Daoy (cell line): ENCODE results near the gene DOCK10. TPM values are rescaled to one million over a fixed set of nuclear protein-coding genes. Genes with fewer than 3 reads are reported as not detected.
"Not testable (repeated sequence)": the region's sequence is repeated elsewhere in the genome, so short reads cannot be mapped to it uniquely, and the experiment has no call there.

ENCODE experiments used
- DNase-seq: peaks from one replicate; pipeline ENCODE4 v3.0.0-alpha.2; 2015; ENCODE audit warnings: low read depth
- total RNA-seq: library from RNA; depleted of rRNA; stranded (reverse); fragments of >200 nt; shearing (Covaris generic); gene quantifications from 2 replicates; pipeline ENCODE4 v1.2.3, GENCODE V29; 2014; rRNA removed

Gene DOCK10
- total RNA-seq, result 29.9 and 37.2 TPM in 2 replicates

DNA sequence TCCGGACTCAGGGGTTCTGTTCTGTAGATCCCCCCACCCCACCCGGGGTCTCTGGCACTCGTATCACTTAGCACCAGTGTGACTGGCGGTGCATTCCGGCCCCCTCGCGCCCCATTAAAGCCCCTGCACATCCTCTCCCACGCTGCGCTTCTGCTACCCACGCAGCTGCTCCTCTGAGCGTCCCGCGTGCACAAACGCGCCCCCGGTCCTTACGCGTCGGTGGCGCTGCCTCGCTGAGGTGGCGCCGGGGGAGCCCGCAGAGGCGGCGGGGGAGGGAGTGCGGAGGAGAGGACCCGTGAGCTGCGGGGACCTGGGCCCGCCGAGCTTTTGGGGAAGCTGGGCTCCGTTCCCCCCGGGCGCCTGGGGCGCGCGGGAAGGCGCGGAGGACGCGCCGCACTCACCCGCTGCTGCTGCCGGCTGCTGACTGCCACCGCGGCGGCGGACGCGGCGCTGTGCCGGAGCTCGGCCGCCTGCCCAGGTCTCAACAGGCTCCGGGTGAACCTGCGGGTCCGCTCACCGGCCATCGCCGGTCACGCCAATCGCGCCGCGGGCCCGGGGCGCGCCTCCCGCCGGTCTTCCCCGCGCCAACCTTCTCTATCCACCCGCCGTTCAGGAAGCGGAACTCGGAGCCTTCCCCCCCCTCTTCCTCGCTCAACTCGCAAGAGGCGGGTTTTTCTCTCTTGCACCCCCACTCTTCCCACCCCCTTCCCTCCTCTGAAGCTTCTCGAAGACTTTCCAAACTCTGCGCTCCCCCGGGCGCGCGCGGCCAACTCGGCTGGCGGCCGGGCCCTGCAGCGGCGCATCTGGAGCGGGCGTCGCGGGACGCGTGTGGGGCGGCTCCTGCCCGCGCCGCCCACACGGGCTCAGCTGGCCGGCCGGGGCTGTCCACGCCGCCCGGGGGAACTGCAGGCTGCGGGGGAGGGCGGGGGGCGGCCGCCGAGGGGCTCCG lies at the start of gene DOCK10:
Gene DOCK10, minus strand, starts transcription at position 618 of the 949 bp plus-strand sequence. Its CDS starts 94 bp downstream, at position 524.
- DNase-seq, result peak; percentile 57

DNA sequence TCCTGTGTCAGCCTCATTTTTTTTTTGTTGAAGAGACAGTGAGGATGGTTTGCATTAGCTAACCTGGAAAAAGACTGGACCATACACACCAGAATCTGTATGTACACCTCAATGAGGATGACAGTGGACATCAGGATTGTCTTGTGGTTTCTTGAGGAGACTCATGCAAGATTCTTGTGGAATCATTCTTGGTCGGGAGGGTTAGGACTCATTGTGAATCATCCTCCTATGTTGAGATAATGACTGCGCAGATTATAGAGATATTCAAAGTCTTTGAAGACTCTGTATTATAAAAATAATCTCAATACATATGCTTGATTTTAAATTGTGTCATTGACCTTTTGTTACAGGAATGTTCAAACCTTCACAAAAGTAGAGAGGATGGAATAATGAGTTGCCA lies 49.1 kb upstream of the DOCK10 start:
- peak; percentile 72 for DNase-seq

DNA sequence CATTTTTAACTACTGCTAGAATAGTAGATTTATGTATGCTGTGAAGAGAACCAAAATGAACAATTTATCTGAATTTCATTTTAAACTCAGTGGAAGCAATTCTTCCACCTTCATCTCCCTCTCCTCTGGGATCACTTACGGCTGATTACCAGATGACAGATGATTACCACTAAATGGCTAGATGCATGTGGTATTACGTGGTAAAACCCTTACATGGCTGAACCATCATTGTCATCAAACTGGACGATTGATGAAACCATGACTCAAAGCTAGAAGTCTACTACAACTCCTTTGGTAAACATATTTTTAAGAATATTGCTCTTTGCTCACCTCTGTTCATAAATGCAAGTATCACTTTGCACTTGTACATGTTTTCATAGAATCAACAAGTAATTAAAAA lies 48.5 kb upstream of the DOCK10 start:
- DNase-seq, result peak; percentile 27

DNA sequence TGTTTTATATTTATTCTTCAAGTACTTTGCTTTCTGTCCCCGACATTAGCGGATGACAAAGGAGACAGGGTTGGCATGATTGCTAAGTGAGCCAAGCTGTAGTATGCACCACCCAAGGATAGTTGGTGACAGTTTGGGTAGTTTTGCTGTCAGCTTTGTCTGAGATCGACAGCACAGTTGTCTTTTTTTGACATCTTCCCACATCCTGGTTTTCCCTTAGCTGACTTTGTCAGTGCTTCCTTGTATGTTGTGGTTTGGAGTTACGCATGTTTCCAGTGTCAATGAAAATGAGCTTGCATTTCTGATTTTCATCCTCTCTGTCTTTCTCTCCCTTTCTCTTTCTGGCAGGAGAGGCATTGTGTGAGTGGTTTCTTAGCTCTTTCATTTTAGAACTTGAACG lies 44.6 kb upstream of the DOCK10 start:
- no peak for DNase-seq

DNA sequence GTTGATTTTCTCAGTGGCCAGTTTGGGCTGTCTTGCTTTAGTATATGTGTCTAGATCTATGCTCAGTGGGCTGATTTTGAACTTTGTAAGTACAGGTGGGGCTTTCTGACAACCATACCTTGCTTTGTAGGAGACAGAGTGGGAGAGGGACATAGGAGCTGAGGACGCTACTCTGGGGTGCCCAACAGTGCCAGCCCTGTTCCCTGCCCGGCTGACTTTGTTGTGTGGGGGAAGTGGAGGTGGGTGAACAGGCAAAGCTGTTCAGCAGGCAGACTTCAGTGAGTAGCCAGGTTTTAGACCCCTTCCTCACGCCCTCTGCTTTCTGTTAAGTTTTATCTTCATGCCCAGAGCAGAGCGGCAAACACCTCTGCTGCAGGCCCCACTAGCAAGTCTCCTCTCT lies 44.2 kb upstream of the DOCK10 start:
- no peak for DNase-seq

DNA sequence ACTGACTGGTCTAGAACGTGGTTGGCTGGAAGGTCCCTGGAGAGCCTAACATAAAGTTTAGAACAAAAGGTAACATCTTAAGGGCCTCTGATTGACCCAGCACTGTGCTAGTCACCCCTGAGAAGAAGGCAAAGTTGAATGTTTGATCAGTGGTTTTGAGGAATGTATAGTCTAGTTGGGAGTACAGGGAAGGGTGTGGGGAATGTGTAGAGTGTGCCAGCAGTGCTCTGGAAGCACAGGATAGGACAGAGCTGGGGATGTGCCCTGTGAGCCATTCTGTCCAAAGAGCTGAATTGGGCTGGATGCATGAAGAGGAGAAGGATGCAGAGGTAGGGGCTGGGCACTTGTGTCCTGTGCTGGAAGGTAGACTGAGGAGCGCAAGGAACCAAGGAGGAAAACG lies 41.0 kb upstream of the DOCK10 start:
- no peak for DNase-seq

DNA sequence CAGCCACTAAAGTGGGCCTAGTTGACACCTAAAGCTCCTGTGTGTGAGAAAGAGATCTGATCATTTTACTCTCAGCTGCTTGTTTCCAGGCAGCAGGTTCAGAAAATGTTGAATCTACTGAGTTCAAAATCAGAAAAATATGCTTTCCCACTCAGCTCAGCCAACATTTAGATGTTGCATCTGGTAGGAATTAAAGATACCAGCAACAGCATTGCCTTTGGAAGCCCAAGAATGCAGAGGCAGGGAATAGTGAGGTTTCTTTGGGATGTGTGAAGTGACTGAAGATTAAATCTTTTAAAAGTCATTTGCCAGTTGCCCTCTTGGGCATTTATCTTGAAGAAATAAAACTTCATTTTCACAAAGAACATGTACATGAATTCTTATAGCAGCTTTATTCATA lies 33.9 kb upstream of the DOCK10 start:
- DNase-seq, result no peak

DNA sequence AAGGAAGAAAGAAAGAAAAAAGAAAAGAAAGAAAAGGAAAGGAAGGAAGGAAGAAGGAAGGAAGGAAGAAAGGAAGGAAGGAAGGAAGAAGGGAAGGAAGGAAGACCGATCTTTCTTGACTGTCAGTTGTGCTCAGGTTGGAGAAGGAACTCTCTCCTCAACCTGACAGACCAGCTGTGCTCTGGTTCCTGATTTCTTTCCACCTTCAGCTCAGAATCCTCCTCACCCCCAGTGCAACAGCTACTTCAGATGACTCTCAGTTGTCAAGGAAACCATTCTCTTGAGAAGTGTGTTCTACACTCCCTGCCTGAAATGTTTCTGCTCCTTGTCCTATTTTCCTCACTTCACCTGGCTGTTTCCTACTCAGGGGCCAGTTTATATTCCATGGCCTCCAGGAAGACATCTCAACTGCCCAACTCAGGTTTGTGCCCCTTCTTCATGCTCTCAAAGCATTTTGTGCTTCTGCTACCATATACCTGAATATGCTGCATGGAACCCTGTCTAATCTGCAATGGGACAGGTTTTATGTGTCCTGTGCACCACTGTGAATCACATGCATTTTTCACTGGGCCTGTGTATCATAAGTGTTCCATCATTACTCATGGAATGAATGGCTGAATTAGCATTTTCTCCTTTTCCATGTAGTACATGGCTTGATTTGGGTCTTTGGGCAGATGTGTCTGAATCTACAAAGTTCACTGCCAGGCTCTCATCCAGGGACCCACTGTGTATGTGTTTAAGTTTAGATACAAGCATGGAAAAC lies 32.8 kb upstream of the DOCK10 start:
- DNase-seq, result no peak

DNA sequence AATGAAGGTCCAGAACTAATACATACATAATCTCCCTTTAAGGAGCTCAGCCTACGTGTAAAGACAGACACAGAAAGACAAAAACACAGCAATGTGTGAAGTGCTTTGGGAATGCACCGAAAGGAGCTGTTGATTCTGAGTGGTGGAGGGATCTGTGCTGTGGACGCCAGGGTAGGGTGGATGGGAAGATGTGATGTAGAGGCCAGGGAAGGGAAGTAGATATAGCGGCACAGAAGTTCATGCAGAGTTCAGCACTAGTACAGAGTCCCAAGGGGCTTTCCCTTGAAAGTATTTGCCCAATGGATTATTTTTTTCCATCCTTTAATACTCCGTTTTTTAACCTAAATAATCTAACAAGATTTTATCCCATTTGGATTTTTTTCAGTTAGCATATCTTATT lies 32.1 kb upstream of the DOCK10 start:
- DNase-seq, result no peak

DNA sequence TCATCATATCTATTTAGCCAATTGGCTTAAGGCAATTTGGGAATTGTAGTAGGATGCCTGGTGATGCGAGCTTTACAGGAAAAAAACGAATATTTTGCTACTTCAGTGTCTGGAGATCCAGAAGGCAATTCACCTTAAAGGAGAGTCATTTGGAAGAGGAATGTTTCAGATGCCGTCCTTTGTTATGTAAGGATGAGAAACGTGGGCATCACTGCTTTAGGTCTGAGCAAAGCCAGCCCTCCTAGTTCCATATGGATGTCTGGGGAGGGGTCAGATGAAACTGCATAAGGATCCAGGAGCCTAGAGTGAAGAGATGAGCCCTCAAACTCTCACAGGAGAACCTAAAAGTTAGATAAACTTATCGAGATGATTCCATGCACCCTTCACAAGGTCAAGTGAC lies 30.9 kb upstream of the DOCK10 start:
- no peak for DNase-seq

DNA sequence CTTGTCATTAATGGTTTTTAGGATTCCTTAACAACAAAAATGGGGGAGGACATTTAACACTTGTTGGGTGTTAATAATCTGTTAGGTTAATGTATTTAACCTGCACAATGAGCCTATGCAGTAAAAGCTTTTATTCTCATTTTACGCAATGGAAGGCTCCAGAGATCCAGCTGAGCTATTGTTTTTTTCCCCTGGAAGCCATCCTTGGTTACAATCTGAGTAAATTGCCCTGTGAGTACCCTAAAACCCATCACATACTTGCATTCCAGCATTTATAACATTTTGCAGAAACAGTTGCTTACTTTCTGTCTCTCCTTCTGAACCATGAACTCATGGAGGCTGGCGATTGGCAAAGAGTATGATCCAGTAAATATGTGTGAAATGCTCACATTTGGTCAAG lies 30.2 kb upstream of the DOCK10 start:
- DNase-seq, result no peak

DNA sequence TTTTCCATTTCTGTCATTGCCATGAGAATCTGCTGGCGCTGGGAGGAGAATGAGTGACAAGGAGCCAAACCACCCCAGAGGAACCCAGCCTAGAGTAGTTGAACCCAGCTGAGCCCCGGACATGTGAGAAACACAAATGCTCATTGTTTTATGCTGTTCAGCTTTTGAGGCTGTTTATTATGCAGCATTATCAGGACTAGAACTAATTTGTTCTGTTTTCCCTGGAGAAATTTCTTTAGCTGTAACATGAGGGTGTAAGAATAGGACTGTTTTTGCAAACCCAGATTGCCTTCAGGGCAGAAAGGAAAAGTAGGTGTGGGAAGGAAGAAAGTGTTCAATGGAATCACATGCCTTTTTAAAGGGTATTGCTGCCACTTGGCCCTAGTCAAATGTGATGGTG lies 28.5 kb upstream of the DOCK10 start:
- DNase-seq, result no peak

DNA sequence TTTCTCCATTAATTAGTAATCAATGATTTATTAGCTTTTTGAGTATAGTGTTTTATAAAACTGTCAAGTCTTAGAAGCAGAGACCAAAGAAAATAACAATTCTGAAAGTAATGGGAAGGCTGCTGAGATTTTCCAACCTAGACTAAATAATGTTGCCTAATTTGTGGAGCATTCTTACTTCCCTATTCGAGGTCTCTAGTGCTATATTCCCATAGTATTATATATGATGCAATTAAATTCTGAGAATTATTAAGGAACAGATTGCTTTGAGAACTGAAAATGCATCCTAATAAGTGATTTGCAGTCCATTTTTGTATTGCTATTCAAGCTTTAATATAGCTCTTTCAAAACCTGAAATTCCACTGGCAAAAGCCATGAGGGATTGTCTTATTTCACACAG lies 27.7 kb upstream of the DOCK10 start:
- no peak for DNase-seq

DNA sequence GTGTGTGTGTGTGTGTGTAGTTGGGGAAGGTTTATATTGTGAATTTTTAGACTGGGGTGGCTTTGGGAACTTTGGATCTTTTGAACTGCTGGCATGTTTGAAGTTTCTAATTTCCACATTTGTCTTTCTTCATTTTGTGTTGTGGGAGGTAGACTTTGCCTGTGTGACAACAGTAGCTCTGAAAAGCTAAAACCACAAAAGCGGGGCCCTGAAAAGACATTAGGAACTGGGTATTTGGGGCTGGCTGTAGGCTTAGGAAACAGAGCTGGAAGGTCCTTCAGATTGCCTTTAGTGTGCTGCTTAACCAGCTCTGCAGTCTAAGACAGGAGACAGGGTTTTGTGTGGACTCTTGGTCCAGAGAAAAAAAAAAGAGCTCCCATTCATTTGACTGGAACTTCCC lies 27.2 kb upstream of the DOCK10 start:
- DNase-seq, result no peak

DNA sequence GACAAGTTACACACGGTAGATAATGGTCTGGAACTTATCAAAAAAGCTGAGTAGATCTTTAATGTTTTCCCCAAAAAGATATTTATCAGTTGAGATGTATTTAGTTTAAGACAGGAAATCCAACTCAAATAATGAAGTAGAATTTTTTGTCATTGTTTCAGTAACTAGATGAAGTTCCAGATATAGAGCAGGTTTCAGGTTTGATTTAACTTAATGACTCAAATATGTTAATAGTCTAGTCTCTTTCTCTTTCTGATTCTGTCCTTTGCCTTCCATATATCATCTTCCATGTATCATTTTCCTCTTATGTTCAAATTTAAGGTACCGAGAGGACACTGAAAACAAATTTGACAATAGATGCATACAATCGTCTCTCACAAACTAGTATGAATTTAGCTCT lies 23.6 kb upstream of the DOCK10 start:
- no peak for DNase-seq

DNA sequence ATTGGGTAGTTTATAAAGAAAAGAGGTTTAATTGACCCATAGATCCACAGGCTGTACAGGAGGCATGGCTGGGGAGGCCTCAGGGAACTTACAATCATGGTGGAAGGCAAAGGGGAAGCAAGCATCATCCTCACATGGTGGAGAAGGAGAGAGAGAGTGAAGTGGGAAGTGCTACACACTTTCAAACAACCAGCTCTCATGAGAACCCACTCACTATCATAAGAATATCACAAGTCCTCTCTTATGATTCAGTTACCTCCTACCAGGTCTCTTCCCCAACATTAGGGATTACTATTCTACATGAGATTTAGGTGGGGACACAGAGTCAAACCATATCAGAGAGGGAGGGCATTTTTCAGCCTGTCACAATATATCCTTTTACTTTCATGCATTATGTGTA lies 22.7 kb upstream of the DOCK10 start:
- DNase-seq, result no peak

DNA sequence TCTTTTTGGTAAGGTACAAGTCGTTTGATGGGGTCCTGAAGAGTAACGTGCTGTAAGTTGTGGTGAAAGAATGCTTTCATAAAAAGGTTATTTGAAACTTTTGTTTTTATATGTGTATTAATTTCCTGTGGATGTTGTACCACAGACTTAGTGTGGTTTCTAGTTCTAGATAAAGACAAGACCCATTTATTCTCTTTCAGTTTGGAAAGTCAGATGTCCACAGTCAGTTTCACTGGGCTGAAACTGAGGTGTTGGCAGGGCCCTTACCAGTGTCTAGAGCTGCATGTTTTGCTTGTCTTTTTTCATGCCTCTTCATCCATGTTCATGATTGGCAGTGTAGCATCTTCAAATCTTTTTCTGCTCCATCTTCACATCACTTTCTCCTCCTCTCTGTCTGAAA lies 22.1 kb upstream of the DOCK10 start:
- no peak for DNase-seq

DNA sequence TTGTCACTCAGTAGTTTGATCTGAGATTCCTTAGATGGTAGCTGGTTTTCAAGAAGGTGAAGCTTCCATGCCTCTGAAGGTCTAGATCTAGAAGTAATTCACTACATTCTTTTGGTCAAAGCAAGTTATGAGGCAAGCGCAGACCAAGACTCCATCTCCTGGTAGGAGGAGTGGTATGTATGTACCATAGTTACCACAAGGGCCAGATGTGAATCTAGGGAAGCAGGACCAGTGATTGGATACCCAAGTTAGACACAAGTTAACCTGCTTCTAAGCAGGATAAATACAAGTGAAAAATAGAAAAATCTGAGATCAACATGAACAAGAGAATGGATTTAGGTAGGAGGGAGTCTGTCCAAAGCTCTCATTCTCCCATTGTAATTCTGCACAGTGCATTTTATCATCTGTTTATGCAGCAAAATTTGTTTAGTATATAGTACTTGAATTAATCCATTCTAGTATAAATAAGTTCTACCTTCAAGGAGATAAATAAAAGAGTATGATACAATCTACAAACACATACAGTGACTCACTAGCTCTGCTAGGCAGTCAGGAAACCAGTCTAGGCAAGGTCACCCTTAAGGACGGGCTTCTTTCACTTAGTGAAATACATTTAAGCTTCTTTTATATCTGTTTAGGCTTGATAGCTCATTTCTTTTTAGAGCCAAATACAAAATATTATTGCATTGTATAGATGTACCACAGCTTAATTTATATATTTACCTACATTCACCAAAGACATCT lies 14.2 kb upstream of the DOCK10 start:
- no peak for DNase-seq

DNA sequence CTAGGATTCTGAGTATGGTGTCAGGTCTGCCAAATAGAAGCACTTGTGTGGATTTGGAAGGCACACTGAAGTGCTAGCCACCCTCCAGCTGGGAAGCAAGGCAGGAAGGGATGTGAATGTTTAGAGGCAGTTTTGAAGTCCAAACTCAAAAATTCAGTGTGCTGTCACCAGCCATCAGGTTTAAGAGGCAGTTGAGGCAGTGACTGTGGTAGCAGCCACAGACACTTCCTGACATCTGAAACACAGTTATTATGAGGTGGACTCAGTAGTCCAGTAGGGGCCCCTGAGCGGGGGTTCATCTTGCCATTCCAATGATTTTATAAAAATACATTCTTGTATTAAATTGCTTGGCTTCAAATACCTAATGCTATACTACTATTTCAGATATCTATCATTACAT lies 13.4 kb upstream of the DOCK10 start:
- no peak for DNase-seq

DNA sequence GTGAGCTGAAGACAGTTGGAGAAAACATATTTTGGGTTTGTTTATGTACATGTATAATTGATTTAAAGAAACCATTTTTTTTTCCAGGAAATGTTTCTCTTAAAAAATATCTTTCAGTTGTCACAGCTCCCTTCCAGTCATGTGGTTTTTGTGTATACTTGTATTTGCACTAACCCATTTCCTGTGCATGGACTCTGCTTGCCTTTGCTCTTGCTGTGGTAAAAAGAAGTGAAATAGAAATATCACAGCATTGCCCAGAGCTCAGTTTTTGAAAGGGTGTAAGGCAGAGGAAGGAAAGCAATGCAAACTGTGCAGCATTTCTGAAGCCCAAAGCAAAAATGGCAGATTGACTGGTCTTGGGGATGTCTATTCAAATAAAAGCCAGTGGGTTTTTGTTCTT lies 10.4 kb upstream of the DOCK10 start:
- no peak for DNase-seq

DNA sequence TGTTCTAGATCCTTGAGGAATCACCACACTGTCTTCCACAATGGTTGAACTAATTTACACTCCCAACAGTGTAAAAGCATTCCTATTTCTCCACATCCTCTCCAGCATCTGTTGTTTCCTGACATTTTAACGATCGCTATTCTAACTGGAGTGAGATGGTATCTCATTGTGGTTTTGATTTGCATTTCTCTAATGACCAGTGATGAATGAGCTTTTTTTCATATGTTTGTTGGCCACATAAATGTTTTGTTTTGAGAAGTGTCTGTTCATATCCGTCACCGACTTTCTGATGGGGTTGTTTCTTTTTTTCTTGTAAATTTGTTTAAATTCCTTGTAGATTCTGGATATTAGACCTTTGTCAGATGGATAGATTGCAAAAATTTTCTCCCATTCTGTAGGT lies 5.2 kb upstream of the DOCK10 start:
- DNase-seq, result not testable (repeated sequence)

DNA sequence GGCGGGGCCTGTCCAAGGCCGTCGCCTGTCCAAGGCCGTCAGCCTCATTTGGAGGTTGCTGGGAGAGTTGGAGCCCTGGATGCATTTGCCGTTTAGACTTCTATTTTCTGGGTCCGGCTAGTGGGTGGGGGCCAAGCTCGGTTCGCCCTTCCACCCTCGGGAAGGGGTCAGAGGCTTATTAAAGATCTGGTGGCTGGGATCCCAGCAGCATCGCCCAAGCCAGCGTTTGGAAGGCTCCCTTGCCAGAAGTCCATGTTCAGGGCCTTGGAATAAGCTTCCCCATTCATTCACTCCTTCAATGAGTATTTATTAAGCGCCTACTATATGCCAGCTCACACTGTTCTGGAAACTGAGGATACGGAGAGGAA lies 516 bp upstream of the DOCK10 start:
- no peak for DNase-seq
